ENCODE data around the gene CAV1. TPM values are rescaled to one million over a fixed set of nuclear protein-coding genes. Genes with fewer than 3 reads are reported as not detected.

The CAV1 gene, protein sequence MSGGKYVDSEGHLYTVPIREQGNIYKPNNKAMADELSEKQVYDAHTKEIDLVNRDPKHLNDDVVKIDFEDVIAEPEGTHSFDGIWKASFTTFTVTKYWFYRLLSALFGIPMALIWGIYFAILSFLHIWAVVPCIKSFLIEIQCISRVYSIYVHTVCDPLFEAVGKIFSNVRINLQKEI
- 549 and 668 TPM in 2 replicates for total RNA-seq

DNA sequence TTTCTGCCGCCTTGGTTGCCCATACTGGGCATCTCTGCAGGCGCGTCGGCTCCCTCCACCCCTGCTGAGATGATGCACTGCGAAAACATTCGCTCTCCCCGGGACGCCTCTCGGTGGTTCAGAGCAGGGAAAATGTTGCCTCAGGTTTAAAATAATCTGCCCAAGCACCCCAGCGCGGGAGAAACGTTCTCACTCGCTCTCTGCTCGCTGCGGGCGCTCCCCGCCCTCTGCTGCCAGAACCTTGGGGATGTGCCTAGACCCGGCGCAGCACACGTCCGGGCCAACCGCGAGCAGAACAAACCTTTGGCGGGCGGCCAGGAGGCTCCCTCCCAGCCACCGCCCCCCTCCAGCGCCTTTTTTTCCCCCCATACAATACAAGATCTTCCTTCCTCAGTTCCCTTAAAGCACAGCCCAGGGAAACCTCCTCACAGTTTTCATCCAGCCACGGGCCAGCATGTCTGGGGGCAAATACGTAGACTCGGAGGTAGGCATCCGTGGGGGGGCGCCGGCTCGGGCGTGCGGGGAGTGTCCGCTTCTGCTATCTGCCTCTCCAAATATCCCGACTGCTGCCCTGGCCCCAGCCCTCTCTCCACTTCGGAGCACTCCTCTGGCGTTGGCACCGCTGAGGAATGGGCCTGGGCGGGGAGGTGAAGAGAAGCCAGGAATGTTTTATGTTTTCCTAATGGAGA lies at the start of gene CAV1:
CAV1 (plus strand) TSS at position 428 of the 689 bp plus-strand sequence; CDS start at position 455, 27 bp downstream.

DNA sequence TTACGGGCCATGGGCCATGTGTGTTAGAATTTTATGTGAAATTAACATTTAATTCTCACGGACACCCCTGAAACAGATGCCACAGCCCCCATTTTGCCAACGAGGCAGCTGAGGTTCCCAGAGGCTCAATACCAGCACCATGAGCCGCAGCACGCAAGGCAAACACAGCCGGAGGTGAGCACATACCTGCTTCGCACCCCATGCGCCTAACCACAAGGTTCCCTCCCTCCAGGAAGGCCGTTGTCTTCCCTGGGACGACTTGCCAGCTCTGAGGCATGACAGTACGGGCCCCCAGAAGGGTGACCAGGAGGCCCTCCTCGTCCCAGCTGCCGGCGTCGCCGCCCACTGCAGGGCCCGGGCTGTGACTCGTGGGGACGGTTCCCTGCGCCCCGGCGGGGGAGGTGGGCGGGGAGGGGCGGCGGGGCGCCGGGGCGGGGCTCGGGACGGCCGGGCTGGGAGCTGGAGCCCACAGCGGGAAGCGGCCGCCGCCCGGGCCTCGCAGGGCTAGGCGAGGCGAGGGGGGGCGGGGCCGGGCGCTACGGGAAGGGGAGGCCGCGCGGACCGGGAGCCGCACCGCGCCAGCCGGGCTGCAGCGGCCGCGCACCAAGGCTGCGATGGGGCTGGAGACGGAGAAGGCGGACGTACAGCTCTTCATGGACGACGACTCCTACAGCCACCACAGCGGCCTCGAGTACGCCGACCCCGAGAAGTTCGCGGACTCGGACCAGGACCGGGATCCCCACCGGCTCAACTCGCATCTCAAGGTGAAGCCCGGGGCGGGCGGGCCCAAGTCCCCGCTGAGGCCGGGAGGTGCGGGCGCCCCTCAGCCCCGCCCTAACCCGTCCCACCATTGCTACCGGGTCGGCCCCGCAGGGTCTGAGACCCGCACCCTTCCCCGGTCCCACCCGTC lies 25.4 kb upstream of the CAV1 start, which contains the start of gene CAV2:
CAV2 (plus strand) TSS at position 571 of the 910 bp plus-strand sequence; CDS start at position 615, 44 bp downstream.

Other genes with a start within 250 kb of the CAV1 start
- gene CAV2, start 25.3 kb upstream of the CAV1 start, total RNA-seq: 214 and 229 TPM in 2 replicates
- 67.1 and 105 TPM in 2 replicates for gene MET, start 147.2 kb downstream of the CAV1 start, total RNA-seq

Measured in regular cardiac myocyte (primary cell).